Prostate gland (tissue), 2 donors: Measurements from ENCODE around the gene KDM6A. TPM values are rescaled to one million over a fixed set of nuclear protein-coding genes. Genes with fewer than 3 reads are reported as not detected.

ENCODE experiments used
- DNase-seq: peaks from one replicate; pipeline ENCODE4 v3.0.0-alpha.2; 2019; ENCODE audit warnings: low spot score
- H3K27ac ChIP-seq, 2 donors: fragments of 200-600 bp; sonication (generic); 2 replicates each; pipeline ENCODE4 v1.5.1; 2017 to 2019
- H3K27me3 ChIP-seq: fragments of 200-600 bp; sonication (generic); replicated peaks from 2 replicates; pipeline ENCODE4 v1.5.1; 2019; ENCODE audit not compliant: insufficient read depth
- H3K36me3 ChIP-seq, 2 donors: fragments of 200-600 bp; sonication (generic); 1 replicate in 1 of 2; 2 replicates in 1 of 2; pipeline versions ENCODE4 v1.5.1 to v1.8.1; 2017 to 2019
- H3K4me1 ChIP-seq: fragments of 200-600 bp; sonication (generic); replicated peaks from 2 replicates; pipeline ENCODE4 v1.5.1; 2019
- H3K4me3 ChIP-seq, 2 donors: fragments of 200-600 bp; sonication (generic); 2 replicates each; pipeline ENCODE4 v1.5.1; 2017 to 2019
- H3K9me3 ChIP-seq: fragments of 200-600 bp; sonication (generic); 2 replicates; pipeline ENCODE4 v1.5.1; 2017
- CTCF ChIP-seq, 4 experiments: fragments of 200-600 bp in 2 of 4; fragments of 450-650 bp in 2 of 4; sonication (generic) in 2 of 4; IDR thresholded peaks; 1 replicate in 3 of 4; 2 replicates in 1 of 4; pipeline ENCODE4 v1.5.1; 2016 to 2019; ENCODE audit warnings: antibody characterized with exemption in 4 of 4, mild to moderate bottlenecking in 2 of 4, moderate library complexity in 2 of 4
- POLR2A ChIP-seq: fragments of 450-650 bp; IDR thresholded peaks from one replicate; pipeline ENCODE4 v1.6.1; 2016; ENCODE audit warnings: antibody characterized with exemption, mild to moderate bottlenecking
- POLR2AphosphoS5 ChIP-seq: sonication (generic); formaldehyde crosslinking; IDR thresholded peaks from one replicate; pipeline ENCODE4 v1.6.1; 2017; ENCODE audit warnings: antibody characterized with exemption
- WGBS: methylation state at CpG from one replicate; pipeline ENCODE4 v1.1.5; 2018; 5-methylcytosine and 5-hydroxymethylcytosine counted together
- intact Hi-C: fragments of 100-400 bp; cut with DNase I; formaldehyde crosslinking; loops from one replicate; pipeline ENCODE4 v1.14.2; 2022
- total RNA-seq, 2 donors: library from RNA; depleted of rRNA; stranded (reverse); fragments of >200 nt; gene quantifications; one replicate each; pipeline ENCODE4 v1.1.0, GENCODE V29; 2016

KDM6A gene
- total RNA-seq, 2 donors from 2014 or later, result 30.1 to 45.1 TPM

- TF ChIP-seq POLR2AphosphoS5 (no peak), POLR2A (no peak), CTCF (IDR thresholded peaks at IDR 0.05) (no peak)
- H3K4me3 ChIP-seq, result no peak overlapping the region
- intact Hi-C loops, result no loop called here
- H3K9me3 ChIP-seq, result no peaks in the 10 kb centered on the region
- H3K36me3 ChIP-seq, result no peaks in the 10 kb centered on the region
- no peaks in the 10 kb centered on the region for H3K27me3 ChIP-seq
- no peaks in the 10 kb centered on the region for H3K4me1 ChIP-seq
- no peak overlapping the region for H3K27ac ChIP-seq
- DNase-seq, result no peak
- WGBS, result 55% methylated on average over 3 of the region's 3 CpGs
These were observed 145.0 kb downstream of the KDM6A start for GRCh38 chrX:45017946-45018345.

GRCh38 chrX:45022150-45022549, 149.2 kb downstream of the KDM6A start:
- 88% methylated on average over 5 of the region's 5 CpGs for WGBS

GRCh38 chrX:45024501-45024900, 151.5 kb downstream of the KDM6A start:
- H3K27ac ChIP-seq, result no peak overlapping the region
- 71% methylated on average over 1 of the region's 1 CpG for WGBS
- no peaks in the 10 kb centered on the region for H3K4me1 ChIP-seq
- DNase-seq, result no peak
- intact Hi-C loops, result no loop called here
- no peak overlapping the region for H3K4me3 ChIP-seq
- no peak for TF ChIP-seq CTCF (IDR thresholded peaks at IDR 0.05)
- TF ChIP-seq POLR2A, result no peak
- no peak for TF ChIP-seq POLR2AphosphoS5
- no peaks in the 10 kb centered on the region for H3K36me3 ChIP-seq
- no peaks in the 10 kb centered on the region for H3K9me3 ChIP-seq
- no peaks in the 10 kb centered on the region for H3K27me3 ChIP-seq

More at GRCh38 chrX:45022150-45022549, 149.2 kb downstream of the KDM6A start:
- Histone ChIP-seq H3K36me3 (no peaks in the 10 kb centered on the region), H3K9me3 (no peaks in the 10 kb centered on the region), H3K27me3 (no peaks in the 10 kb centered on the region), H3K4me1 (no peaks in the 10 kb centered on the region), H3K27ac (no peak overlapping the region), H3K4me3 (no peak overlapping the region)
- intact Hi-C loops, result no loop called here
- DNase-seq, result no peak
- TF ChIP-seq POLR2AphosphoS5 (no peak), POLR2A (no peak), CTCF (IDR thresholded peaks at IDR 0.05) (no peak)

- WGBS, result 62% methylated on average over 2 of the region's 2 CpGs
- no peaks in the 10 kb centered on the region for H3K4me1 ChIP-seq
- no peaks in the 10 kb centered on the region for H3K27me3 ChIP-seq
- H3K27ac ChIP-seq, result no peak overlapping the region
- no peaks in the 10 kb centered on the region for H3K9me3 ChIP-seq
- intact Hi-C loops, result no loop called here
- TF ChIP-seq POLR2AphosphoS5, result no peak
- no peak for TF ChIP-seq POLR2A
- no peak for TF ChIP-seq CTCF (IDR thresholded peaks at IDR 0.05)
- H3K36me3 ChIP-seq, result no peaks in the 10 kb centered on the region
- no peak for DNase-seq
- no peak overlapping the region for H3K4me3 ChIP-seq
These were observed 153.0 kb downstream of the KDM6A start for GRCh38 chrX:45026036-45026435.

- TF ChIP-seq CTCF (IDR thresholded peaks at IDR 0.05), result no peak
- no peak for TF ChIP-seq POLR2AphosphoS5
- TF ChIP-seq POLR2A, result no peak
- no peak for DNase-seq
- no peak overlapping the region for H3K27ac ChIP-seq
- no peaks in the 10 kb centered on the region for H3K4me1 ChIP-seq
- H3K9me3 ChIP-seq, result no peaks in the 10 kb centered on the region
- H3K36me3 ChIP-seq, result no peaks in the 10 kb centered on the region
- no peak overlapping the region for H3K4me3 ChIP-seq
- 70% methylated on average over 3 of the region's 3 CpGs for WGBS
- intact Hi-C loops, result no loop called here
- H3K27me3 ChIP-seq, result no peaks in the 10 kb centered on the region
These were observed 158.9 kb downstream of the KDM6A start for GRCh38 chrX:45031830-45032378.
